Posterior cingulate gyrus (tissue), 11 donors: Measurements from ENCODE around the gene ZMYM5.
"Not testable (repeated sequence)": the region's sequence is repeated elsewhere in the genome, so short reads cannot be mapped to it uniquely, and the experiment has no call there.

Experiments used
- DNase-seq, 10 donors: peaks; one replicate each; pipeline versions ENCODE4 v3.0.0 to v3.0.0-alpha.2; 2020 to 2021; ENCODE audit warnings: mixed read lengths in 3 of 10
- intact Hi-C: fragments of 100-400 bp; cut with DNase I; formaldehyde crosslinking; loops from one replicate; pipeline ENCODE4 v1.15.1; 2023

Gene ZMYM5

DNA sequence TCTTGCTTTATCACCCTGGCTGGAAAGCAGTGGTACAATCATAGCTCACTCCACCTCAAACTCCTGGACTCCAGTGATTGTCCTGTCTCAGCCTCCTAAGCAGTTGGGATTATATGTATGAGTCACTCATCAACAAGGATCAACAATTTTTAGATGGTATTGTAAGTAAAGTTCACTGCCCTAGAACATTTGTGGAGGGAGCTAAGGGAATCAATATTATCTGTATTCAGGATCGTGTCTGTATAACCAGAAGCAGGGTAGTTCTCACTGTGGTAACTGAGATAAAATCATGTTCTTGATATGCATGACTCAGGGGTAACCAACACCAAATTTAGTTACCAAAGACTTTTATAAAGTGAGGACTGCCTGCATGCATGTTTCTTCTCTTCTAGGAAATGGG is 27.0 kb downstream of the ZMYM5 start:
- intact Hi-C loops: no loop called here

DNA sequence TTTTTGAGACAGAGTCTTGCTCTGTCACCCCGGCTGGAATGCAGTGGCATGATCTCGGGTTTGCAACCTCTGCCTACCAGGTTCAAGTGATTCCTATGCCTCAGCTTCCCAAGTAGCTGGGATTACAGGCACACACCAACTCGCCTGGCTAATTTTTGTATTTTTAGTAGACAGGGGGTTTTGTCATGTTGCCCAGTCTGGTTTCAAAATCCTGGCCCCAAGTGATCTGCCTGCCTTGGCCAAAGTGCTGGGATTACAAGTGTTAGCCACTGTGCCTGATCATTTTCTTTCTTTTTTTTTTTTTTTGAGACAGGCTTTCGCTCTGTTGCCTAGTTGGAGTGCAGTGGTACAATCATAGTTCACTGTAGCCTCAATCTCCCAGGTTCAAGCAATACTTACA is 28.7 kb downstream of the ZMYM5 start:
- intact Hi-C loops: no loop called here

More for the DNA sequence above, 27.0 kb downstream of the ZMYM5 start:
- no peak for DNase-seq

DNA sequence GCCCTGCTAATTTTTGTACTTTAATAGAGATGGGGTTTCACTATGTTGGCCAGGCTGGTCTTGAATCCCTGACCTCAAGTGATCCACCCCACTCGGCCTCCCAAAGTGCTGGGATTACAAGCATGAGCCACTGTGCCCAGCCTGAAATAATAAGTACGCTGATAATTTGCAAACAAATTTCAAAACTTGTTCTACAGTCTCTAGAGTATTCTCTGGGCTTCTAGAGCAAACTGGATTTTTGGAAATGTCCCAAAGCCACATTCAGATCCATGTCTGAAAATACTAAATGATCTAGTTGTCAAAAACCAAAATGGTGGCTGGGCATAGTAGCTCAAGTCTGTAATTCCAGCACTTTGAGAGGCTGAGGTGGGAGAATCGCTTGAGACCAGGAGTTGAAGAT is 40.8 kb downstream of the ZMYM5 start:
- intact Hi-C loops: no loop called here

More for the DNA sequence above, 28.7 kb downstream of the ZMYM5 start:
- no peak for DNase-seq

DNA sequence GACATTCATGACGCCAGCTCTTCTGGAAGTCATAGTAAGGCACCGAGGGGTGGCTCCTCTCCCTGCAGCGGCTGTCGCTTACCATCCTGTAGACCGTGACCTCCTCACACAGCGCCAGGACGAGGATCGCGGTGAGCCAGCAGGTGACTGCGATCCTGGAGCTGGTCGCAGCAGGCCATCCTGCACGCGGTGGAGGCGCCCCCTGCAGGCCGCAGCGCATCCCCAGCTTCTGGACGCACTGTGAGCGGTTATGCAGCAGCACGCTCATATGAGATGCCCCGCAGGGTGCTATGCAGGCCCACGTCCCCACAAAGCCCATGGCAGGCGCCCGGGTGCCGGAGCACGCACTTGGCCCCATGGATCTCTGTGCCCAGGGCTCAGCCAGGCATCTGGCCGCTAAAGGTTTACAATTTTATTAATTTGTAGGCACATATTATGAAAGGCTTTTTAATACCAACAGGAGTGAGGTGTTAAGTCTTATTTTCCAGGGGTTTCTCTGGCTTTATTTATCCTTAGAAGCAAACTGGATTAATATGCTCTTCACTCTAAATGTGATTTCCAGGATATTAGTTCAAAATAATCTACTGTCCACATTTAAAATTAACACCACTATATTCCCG is 45.1 kb downstream of the ZMYM5 start:
- peak in 5 of 10 donors; percentile 21 to 86 (median 58) for DNase-seq
- intact Hi-C loops: no loop called here

More for the DNA sequence above, 40.8 kb downstream of the ZMYM5 start:
- DNase-seq: peak in 1 of 10 donors; percentile 10

DNA sequence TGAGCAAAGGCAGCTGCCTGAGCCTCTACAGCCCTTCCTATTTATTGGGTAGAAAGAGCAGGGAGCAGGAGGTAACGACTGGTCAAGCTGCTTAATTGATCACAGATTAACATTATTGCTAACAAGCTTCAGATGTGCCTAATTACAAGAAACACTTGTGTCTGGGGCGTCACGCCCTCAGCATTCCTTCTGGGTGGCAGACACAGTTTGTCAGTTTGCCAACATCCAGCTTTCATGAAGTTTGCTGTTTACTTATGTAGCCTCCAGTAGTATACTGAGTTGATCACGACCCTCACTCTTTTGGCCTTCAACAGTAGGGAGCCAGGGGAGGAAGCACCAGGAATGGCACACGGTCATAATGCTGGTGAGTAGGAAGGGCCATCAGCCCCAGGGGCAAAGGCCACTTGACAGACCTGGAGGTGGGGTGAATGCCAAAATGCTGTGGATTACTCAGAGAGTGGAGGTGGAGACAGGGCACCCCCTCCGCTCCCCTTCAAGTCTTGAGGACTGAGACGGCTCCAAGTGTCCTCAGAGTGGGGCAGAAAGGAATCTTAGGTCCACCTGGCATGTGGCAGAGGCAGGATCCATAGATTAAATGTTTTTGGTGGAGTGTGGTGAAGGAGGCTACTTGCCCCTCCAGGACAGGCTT is 45.8 kb downstream of the ZMYM5 start:
- DNase-seq: peak in 2 of 10 donors; percentile 35 to 60
- intact Hi-C loops: no loop called here

DNA sequence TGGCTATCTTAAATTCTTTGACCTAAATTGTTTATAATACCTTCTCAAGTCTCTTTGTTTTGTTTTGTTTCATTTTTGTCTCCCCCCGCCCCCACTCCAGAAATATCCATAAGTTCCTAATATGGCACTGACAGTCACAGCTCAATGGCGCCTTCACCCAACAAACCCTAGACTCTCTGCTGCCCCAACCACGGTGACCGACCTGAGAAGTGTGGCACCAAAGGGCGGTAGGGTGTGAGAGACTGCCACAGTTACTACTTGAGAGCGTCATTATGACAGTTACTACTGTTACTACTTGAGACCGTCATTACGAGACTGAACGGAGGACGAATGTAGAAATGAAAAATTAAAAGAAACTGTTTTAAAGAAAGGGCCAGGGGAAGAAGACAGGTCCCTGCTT is 46.3 kb downstream of the ZMYM5 start:
- DNase-seq: peak in 1 of 10 donors; percentile 21
- intact Hi-C loops: no loop called here

DNA sequence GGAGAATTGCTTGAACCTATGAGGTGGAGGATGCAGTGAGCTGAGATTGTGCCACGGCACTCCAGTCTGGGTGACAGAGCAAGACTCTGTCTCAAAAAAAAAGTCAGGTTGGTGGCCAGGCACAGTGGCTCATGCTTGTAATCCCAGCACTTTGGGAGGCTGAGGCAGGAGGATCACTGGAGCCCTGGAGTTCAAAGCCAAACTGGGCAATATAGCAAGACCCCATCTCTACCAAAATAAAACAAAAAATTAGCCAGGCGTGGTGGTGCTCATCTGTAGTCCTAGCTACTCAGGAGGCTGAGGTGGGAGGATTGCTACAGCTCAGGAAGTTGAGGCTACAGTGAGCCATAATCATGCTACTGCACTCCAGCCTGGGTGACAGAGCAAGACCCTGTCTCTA is 47.6 kb downstream of the ZMYM5 start:
- DNase-seq: peak in 1 of 10 donors; percentile 49
- intact Hi-C loops: not testable (repeated sequence)

DNA sequence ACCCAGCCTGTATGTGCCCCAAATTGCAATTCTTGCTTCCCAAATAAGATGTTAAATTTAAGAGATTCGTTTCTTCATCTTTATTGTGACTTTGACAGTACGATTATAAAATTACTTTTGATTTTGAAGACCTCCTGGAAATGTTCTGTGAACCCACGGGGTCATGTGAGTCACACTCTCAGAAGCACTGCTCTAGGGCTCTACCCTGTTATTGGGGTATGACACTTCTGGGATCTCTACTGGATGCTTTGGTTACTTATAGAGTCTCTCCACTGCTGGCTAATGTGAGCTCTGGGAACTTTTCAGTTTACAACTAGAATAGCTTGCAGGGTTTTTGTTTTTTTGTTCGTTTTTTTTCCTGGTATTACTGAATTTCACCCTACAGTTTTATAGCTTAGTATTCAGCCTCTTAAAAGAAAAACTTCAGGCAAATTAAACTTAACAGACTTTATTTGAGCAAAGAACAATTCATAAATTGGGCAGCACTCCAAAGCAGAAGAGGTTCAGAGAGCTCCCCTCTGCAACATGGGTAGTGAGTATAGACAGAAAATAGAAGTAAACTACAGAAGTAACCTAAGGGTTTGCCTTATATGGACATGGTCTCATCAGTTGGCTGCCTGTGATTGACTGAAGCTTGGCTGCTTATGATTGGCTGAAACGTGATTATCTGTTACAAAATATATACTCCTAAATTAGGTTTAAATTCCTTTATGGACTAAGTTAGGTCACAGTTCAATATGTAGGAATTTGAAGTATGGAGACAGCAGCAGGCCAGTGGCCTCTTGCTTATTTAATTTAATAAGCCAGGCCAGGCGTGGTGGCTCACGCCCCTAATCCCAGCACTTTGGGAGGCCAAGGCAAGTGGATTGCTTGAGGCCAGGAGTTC is 52.2 kb downstream of the ZMYM5 start:
- peak in 2 of 10 donors; percentile 18 to 28 for DNase-seq
- intact Hi-C loops: no loop called here

DNA sequence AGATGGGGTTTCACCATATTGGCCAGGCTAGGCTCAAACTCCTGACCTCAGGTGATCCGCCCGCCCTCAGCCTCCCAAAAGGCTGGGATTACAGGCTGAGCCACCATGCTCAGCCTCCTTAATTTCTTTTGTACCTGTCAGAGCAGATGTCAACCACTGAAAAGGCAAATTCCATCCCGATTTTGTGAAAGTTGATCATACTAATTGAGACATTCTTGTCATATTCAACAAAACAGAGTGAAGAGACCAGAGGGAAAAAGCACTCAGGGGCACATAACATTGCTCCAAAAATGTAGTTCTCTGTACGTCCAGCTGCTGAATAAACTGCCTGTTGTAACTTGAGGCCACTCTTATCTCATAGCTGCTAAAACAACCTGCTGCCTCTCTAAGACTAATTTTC is 53.3 kb downstream of the ZMYM5 start:
- intact Hi-C loops: no loop called here
- DNase-seq: peak in 2 of 10 donors; percentile 28 to 37

DNA sequence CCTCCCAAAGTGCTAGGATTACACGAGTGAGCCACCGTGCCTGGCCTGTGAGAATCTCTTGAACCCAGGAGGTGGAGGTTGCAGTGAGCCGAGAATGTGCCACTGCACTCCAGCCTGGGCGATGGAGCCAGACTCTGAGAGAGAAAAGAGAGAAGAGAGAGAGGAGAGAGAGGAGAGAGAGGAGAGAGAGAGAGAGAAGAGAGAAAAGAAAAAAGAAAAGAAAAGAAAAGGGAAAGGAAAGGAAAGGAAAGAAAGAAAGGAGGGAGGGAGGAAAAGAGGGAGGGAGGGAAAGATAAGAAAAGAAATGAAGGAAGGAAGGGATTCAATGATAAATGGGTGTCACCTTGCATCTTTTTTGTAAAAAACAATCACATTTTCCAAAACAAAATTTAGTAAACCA is 57.7 kb downstream of the ZMYM5 start:
- DNase-seq: no peak
- intact Hi-C loops: no loop called here

DNA sequence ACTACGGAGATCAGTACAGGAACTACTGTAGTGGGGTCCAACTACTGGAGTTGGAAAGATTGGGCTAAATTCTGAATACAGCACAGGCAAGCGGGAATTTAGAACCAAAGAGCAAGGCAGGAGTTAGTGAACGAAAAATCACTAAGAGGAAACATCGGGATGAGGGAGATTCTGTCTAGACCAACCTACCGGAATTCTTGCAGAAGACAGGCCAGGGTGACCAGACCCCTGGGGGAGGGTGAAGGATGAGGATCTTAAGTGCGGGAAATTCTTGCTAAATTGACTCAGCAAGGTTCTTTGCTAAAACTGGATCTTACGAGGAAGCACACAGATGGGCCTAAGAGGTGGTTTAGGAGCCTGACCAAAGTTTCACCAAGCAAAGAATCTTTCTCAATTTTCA is 67.5 kb downstream of the ZMYM5 start:
- intact Hi-C loops: no loop called here
- DNase-seq: no peak

DNA sequence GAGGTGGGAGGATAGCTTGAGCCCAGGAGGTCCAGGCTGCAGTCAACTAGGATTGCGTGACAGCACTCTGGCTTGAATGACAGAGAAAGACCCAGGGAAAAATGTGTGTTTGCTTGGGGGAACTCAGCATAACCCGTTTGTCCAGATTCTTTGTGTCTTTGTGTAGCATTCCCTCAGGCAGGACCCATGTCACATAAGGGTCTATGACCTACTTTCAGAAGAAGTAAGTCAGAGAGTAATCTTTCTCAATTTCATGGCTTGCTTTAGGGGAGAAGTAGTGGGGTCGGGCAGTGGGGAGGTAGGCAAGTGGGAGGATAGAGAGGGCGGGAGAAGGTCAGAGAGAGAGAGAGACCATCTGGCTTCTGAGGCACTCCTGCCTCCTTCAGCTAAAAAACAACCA is 68.8 kb downstream of the ZMYM5 start:
- peak in 2 of 10 donors; percentile 3 to 6 for DNase-seq
- intact Hi-C loops: no loop called here

DNA sequence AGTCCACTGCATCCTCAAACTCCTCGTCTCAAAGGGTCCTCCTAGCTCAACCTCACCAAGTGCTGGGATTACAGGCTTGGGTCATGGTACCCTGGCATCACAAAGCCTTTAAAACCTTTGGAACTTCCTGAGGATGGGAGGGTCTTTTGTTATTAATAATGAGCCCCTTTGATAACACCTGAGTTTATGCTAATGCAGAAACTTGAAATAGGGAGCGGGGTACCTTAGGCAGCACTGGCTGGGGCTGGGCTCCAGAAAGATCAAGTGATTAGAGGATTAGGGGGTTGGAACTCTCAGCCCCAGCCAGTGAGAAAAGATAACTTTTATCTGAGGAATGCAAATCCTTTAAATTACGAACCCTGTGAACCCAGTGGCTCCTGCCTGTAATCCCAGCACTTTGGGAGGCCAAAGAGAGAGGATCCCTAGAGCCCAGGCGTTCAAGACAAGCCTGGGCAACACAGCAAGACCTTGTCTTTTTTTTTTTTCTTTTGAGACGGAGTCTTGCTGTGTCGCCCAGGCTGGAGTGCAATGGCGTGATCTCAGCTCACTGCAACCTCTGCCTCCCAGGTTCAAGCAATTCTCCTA is 71.4 kb downstream of the ZMYM5 start:
- DNase-seq: peak in 3 of 10 donors; percentile 7 to 33 (median 8)
- intact Hi-C loops: no loop called here

DNA sequence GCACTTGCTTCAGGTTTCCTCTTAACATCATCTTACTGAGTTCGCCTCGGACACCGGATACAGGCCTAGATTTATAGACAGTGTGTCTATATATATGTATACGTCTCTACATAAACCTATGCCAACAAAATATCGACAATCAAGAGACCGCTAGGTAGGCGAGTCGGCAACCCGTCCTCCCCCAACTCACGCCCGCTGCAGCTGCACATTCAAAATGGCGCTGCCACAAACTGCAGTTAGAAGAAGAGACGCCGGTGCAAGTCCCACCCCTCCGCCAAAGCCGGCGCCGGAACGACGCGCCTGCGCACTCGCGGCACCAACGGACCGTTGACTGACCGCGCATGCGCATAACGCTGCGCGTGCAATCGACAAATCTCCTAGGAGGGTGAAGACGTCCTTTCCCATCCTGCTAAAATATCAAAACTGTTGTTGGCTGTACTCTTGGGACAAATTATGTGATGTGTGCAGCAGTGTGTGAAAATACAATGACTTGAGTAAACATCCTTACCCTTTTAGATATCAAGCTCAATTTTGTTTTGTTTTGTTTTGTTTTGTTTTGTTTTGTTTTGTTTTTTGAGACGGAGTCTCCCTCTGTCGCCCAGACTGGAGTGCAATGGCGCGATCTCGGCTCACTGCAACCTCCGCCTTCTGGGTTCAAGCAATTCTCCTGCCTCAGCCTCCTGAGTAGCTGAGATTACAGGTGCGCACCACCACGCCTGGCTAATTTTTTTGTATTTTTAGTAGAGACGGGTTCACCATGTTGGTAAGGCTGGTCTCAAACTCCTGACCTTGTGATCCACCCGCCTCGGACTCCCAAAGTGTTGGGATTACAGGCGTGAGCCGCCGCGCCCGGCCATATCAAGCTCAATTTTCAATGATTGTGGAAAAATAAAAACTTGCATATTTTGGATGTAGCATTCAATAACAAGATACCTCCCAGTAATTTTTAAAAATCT is 80.4 kb downstream of the ZMYM5 start, which contains the start of gene PSPC1:
Gene PSPC1, minus strand, starts transcription at position 219 of the 956 bp plus-strand sequence. Its CDS starts 188 bp downstream, at position 31.
- intact Hi-C loops: loop anchor here (1.0 to 2.0 kb wide), 3 partner anchors 80 to 174 kb away; partner anchors contain the start of gene ZMYM5
- DNase-seq: peak; percentile 90 to 99 (median 93)

DNA sequence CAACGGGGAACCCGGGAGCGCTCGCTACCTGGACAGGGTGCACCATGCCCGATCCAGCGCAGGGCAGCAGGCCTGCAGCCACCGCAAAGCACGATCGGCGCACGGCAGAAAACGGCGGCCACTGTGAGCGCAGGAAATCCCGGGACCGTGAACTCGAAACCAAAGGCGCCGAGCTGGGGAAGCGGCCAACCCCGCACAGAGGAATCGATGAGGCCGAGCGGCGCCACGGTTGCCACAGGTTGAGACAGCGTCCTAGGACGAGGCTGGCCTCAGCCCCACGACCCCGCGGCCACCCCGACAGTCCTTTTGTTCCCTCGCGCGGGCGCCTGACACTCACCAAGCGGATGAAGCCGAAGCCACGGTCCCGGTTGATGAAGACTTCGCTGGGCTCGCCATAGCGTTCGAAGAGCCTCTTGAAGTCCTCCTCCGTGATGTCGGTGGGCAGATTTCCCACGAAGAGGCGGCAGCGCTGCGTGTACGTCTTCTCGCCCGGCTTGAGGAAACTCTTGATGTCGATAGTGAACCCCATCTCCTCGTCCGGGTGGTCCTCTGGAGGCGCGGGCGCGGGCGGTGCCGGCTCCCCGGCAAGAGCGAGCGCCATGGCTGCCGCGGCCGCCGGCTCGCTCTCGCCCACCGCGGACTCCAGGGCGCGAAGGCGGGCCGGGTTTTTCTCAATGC is 81.3 kb downstream of the ZMYM5 start:
- intact Hi-C loops: loop anchor here (1.0 to 2.0 kb wide), 3 partner anchors 81 to 175 kb away; partner anchors contain the start of gene ZMYM5
- peak; percentile 30 to 95 (median 56) for DNase-seq

- DNase-seq: no peak
Observed at GRCh38 chr13:19781526-19781925, 81.9 kb downstream of the ZMYM5 start.

GRCh38 chr13:19780753-19781418 is 82.6 kb downstream of the ZMYM5 start:
- intact Hi-C loops: not testable (repeated sequence)
- peak in 1 of 10 donors; percentile 52 for DNase-seq

More at GRCh38 chr13:19781526-19781925, 81.9 kb downstream of the ZMYM5 start:
- intact Hi-C loops: no loop called here
